Thyroid gland (tissue), 4 donors: ENCODE results near the gene IL1R1. TPM values are rescaled to one million over a fixed set of nuclear protein-coding genes. Genes with fewer than 3 reads are reported as not detected.

Experiments used
- DNase-seq, 2 donors: peaks; one replicate each; pipeline ENCODE4 v3.0.0-alpha.2; 2019
- H3K27ac ChIP-seq, 3 donors: fragments of 200-600 bp; sonication (generic); 1 replicate in 2 of 3; 2 replicates in 1 of 3; pipeline ENCODE4 v1.5.1; 2016 to 2019; ENCODE audit warnings: mild to moderate bottlenecking in 1 of 3, moderate library complexity in 1 of 3
- H3K27me3 ChIP-seq: fragments of 200-600 bp; sonication (generic); one replicate; pipeline ENCODE4 v1.5.1; 2019
- H3K36me3 ChIP-seq, 2 donors: fragments of 200-600 bp; sonication (generic); one replicate each; pipeline ENCODE4 v1.5.1; 2016 to 2019
- H3K4me1 ChIP-seq, 2 donors: fragments of 200-600 bp; sonication (generic); one replicate each; pipeline ENCODE4 v1.5.1; 2017 to 2019
- H3K4me3 ChIP-seq, 3 donors: fragments of 200-600 bp; sonication (generic); replicated peaks in 1 of 3; 1 replicate in 2 of 3; 2 replicates in 1 of 3; pipeline ENCODE4 v1.5.1; 2016; ENCODE audit warnings: mild to moderate bottlenecking in 1 of 3
- H3K9me3 ChIP-seq: fragments of 200-600 bp; sonication (generic); one replicate; pipeline ENCODE4 v1.5.1; 2017
- POLR2A ChIP-seq, 2 donors: fragments of 450-650 bp; IDR thresholded peaks; one replicate each; pipeline ENCODE4 v1.6.1; 2017; ENCODE audit warnings: antibody characterized with exemption in 2 of 2, mild to moderate bottlenecking in 2 of 2, moderate library complexity in 1 of 2
- WGBS, 2 donors: methylation state at CpG; one replicate each; pipeline ENCODE4 v1.1.5; 2017; 5-methylcytosine and 5-hydroxymethylcytosine counted together
- intact Hi-C: fragments of 100-400 bp; cut with DNase I; formaldehyde crosslinking; loops from one replicate; pipeline ENCODE4 v1.15.1; 2023
- total RNA-seq, 4 donors: library from RNA; depleted of rRNA; stranded (reverse); fragments of >200 nt; gene quantifications; one replicate each; pipeline ENCODE4 v1.2.3, GENCODE V29; 2016
- TF ChIP-seq, protein P1 (sequence below), 6 experiments: fragments of 200-600 bp in 3 of 6; fragments of 450-650 bp in 3 of 6; sonication (generic) in 3 of 6; IDR thresholded peaks; one replicate each; pipeline ENCODE4 v1.5.1; 2016 to 2019; ENCODE audit warnings: antibody characterized with exemption in 6 of 6, mild to moderate bottlenecking in 2 of 6, inconsistent platforms in 1 of 6, moderate library complexity in 1 of 6

Gene IL1R1
- total RNA-seq, 4 donors from 2014 or later, result 57.6 to 220 (median 103) TPM

DNA sequence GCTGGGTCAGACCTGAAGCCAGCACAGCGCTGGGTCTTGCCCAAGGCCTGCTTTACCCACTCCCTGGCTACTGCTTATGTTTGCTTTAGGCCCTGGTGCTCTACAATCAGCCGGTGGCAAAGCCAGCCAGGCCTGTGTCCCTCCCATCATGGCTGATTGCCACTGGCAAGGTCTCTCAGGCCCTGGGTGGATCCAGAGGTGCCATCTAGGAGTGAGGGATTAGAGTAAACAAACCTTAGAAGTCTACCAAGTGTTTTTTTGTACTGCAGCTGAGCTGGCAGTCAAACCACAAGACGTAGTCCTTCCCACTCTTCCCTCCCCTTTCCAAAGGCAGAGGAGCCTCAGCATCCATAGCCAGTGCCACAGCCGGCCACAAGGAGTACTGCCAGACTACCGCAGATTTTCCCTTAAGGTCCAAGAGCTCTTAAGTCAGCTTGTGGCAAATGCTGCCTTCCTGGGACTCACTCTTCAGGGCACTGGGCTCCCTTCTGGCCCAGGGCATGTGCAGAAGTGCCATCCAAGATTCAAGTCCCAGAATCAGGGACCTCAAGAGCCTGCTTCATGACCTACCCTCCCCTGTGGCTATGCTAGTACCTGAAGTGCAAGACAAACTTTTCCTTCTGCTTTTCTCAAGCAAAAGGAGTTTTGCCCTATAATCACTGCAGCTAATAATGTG, 64.3 kb downstream of the IL1R1 start:
- H3K36me3 ChIP-seq, result no peaks in the 10 kb centered on the region
- H3K4me3 ChIP-seq, result no peak overlapping the region
- H3K4me1 ChIP-seq, result peaks cover 3 to 14% of the 10 kb centered on the region in 2 donors
- no peaks in the 10 kb centered on the region for H3K9me3 ChIP-seq
- intact Hi-C loops, result no loop called here
- 38 to 46% methylated on average over 3 to 5 of the region's 5 CpGs for WGBS, 2 donors
- H3K27me3 ChIP-seq, result no peaks in the 10 kb centered on the region
- TF ChIP-seq, protein P1, sequence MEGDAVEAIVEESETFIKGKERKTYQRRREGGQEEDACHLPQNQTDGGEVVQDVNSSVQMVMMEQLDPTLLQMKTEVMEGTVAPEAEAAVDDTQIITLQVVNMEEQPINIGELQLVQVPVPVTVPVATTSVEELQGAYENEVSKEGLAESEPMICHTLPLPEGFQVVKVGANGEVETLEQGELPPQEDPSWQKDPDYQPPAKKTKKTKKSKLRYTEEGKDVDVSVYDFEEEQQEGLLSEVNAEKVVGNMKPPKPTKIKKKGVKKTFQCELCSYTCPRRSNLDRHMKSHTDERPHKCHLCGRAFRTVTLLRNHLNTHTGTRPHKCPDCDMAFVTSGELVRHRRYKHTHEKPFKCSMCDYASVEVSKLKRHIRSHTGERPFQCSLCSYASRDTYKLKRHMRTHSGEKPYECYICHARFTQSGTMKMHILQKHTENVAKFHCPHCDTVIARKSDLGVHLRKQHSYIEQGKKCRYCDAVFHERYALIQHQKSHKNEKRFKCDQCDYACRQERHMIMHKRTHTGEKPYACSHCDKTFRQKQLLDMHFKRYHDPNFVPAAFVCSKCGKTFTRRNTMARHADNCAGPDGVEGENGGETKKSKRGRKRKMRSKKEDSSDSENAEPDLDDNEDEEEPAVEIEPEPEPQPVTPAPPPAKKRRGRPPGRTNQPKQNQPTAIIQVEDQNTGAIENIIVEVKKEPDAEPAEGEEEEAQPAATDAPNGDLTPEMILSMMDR (IDR thresholded peaks at IDR 0.05), result peak in 2 of 6 experiments; percentile 10 to 27
- no peak for TF ChIP-seq POLR2A (IDR thresholded peaks at IDR 0.05)
- H3K27ac ChIP-seq, result peak overlapping the region; percentile 11 to 33 (median 26)
- peak; percentile 75 to 82 for DNase-seq

- Histone ChIP-seq H3K27ac (no peak overlapping the region), H3K9me3 (no peaks in the 10 kb centered on the region), H3K27me3 (no peaks in the 10 kb centered on the region), H3K4me1 (peaks cover 3 to 14% of the 10 kb centered on the region in 2 donors), H3K4me3 (no peak overlapping the region), H3K36me3 (no peaks in the 10 kb centered on the region)
- TF ChIP-seq, protein P1 (IDR thresholded peaks at IDR 0.05), result no peak
- TF ChIP-seq POLR2A (IDR thresholded peaks at IDR 0.05), result no peak
- intact Hi-C loops, result no loop called here
- no peak for DNase-seq
Measured at GRCh38 chr2:102208774-102209173, 66.2 kb downstream of the IL1R1 start.

- Histone ChIP-seq H3K36me3 (no peaks in the 10 kb centered on the region), H3K27ac (no peak overlapping the region), H3K4me1 (peaks cover 3 to 14% of the 10 kb centered on the region in 2 donors), H3K4me3 (no peak overlapping the region), H3K9me3 (no peaks in the 10 kb centered on the region), H3K27me3 (no peaks in the 10 kb centered on the region)
- no peak for DNase-seq
- intact Hi-C loops, result no loop called here
- TF ChIP-seq POLR2A (IDR thresholded peaks at IDR 0.05), result no peak
- TF ChIP-seq, protein P1 (IDR thresholded peaks at IDR 0.05), result no peak
- 47 to 52% methylated on average over 1 of the region's 1 CpG for WGBS, 2 donors
Measured at GRCh38 chr2:102209474-102209873, 66.9 kb downstream of the IL1R1 start.

DNA sequence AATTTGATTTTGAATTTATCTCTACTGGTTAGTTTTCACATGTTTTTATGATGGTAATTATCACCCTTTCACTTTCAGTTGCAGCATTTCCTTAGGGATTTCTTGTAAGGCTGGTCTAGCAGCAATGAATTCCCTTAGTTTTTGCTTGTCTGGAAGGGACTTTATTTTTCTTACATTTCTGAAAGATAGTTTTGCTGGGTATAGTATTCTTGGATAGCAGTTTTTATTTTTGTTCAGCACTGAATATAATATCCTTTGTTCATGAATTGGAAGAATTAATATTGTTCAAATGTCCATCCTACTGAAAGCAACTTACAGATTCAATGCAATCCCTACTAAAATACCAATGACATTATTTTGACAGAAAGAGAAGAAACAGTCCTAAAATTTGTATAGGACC, 74.5 kb downstream of the IL1R1 start:
- Histone ChIP-seq H3K27me3 (no peaks in the 10 kb centered on the region), H3K36me3 (no peaks in the 10 kb centered on the region), H3K27ac (no peak overlapping the region), H3K4me3 (no peak overlapping the region), H3K4me1 (no peaks in the 10 kb centered on the region), H3K9me3 (no peaks in the 10 kb centered on the region)
- DNase-seq, result no peak
- intact Hi-C loops, result no loop called here
- TF ChIP-seq, protein P1 (IDR thresholded peaks at IDR 0.05), result no peak
- no peak for TF ChIP-seq POLR2A (IDR thresholded peaks at IDR 0.05)

DNA sequence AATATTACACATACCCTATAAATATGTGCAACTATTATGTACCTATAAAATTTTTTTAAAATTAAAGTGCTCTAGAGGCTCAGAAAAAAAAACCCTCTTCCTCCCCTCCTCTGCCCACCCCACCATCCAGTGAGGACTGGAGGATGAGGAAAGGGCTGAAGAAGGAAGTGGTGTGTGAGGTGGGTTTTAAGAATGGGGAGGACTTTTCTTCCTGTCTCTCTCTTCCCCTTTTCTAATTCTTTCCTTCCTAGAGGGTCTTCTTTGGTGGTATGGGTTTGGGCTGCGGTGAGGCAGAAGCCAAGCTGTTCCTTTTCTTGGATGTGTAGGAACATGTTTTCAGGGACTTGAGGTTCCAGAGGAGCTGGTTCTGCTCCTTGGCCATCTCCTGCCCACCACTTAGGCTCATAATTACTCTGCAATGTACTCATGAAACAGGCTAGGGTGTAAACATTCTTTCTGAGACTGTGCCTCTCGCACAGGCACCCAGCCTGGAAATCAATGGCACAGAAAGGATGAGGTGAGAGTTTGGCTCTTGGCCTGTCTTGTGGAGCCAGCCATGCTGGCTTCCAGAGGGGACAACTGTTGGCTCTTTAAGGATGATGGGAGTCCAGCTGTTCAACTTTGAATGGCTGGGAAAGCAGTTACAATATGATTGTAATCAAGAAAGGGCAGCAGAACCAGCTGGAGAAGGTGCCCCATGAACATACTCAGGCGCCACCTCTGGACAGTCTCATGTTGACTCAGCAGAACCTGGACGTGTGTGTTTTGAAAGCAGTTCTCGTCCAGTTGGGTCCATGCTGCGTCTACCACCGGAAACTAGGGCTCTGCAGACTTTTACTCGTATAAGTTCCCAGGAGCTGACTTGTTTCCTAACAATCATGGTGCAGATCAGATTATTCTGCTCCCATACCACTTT, 82.5 kb downstream of the IL1R1 start:
- peaks cover 44 to 54% of the 10 kb centered on the region in 2 donors for H3K4me1 ChIP-seq
- no peaks in the 10 kb centered on the region for H3K36me3 ChIP-seq
- H3K27me3 ChIP-seq, result no peaks in the 10 kb centered on the region
- intact Hi-C loops, result no loop called here
- WGBS, 2 donors, result 58 to 76% methylated on average over 8 of the region's 8 CpGs
- DNase-seq, result peak; percentile 57 to 69
- H3K4me3 ChIP-seq, result no peak overlapping the region
- TF ChIP-seq, protein P1 (IDR thresholded peaks at IDR 0.05), result no peak
- TF ChIP-seq POLR2A (IDR thresholded peaks at IDR 0.05), result no peak
- H3K9me3 ChIP-seq, result no peaks in the 10 kb centered on the region
- peak overlapping the region; percentile 50 to 98 (median 97) for H3K27ac ChIP-seq
